HepG2 (cell line): ENCODE measurements around the gene VTN. TPM values are rescaled to one million over a fixed set of nuclear protein-coding genes. Genes with fewer than 3 reads are reported as not detected.

Experiments
- ATAC-seq: fragments of 200-7000 bp; cut with Tn5 transposase; 3 replicates; pipeline ENCODE4 v1.9.1; 2020; ENCODE audit warnings: mild to moderate bottlenecking, moderate library complexity
- BruUV-seq: library from RNA; stranded (reverse); fragments of 400-500 nt; replicated peaks from 2 replicates; lab custom pipeline; 2021; lab: Mats Ljungman, UMichigan
- CTCF ChIA-PET: fragments of 300-600 bp; formaldehyde crosslinking; extraction: SDS; loops from one replicate; lab custom pipeline; 2021; ENCODE audit warnings: low total read pairs, inconsistent platforms, low intra/inter-chr PET ratio; lab: Yijun Ruan, JAX
- POLR2A ChIA-PET: fragments of 350-600 bp; sonication (Branson Sonifier 250); formaldehyde crosslinking; loops from one replicate; lab custom pipeline; 2020; ENCODE audit warnings: antibody characterized with exemption, inconsistent platforms; lab: Yijun Ruan, JAX
- DNase-seq: peaks from one replicate; pipeline ENCODE4 v3.0.0-alpha.2; 2015; ENCODE audit warnings: low spot score
- FAIRE-seq: peaks from 3 replicates; lab custom pipeline; 2011; peaks lifted over from hg19 to GRCh38; lab: Jason Lieb, UNC
- H2AFZ ChIP-seq: one replicate; pipeline ENCODE4 v1.6.1; 2011; ENCODE audit warnings: low read length, inconsistent platforms
- H3K27ac ChIP-seq: fragments of 300-600 bp; 3 replicates; pipeline ENCODE4 v1.8.0; 2011; ENCODE audit warnings: mixed run types, mild to moderate bottlenecking, mixed read lengths, low read length, inconsistent platforms; ENCODE audit not compliant: insufficient read depth; ENCODE audit errors: extremely low read length
- H3K27me3 ChIP-seq, 2 experiments: fragments of 200-600 bp in 1 of 2; 2 replicates in 1 of 2; 3 replicates in 1 of 2; pipeline versions ENCODE4 v1.6.0 to v1.8.0; 2011; ENCODE audit warnings: low read length in 2 of 2, mild to moderate bottlenecking in 2 of 2, moderate library complexity in 2 of 2, inconsistent platforms in 1 of 2; ENCODE audit not compliant: insufficient read depth in 2 of 2, control insufficient read depth in 1 of 2
- H3K36me3 ChIP-seq, 2 experiments: fragments of 200-600 bp in 1 of 2; replicated peaks in 1 of 2; 2 replicates in 1 of 2; 3 replicates in 1 of 2; pipeline versions ENCODE4 v1.5.1 to v1.8.0; 2011; ENCODE audit warnings: low read length in 2 of 2, inconsistent platforms in 1 of 2; ENCODE audit not compliant: insufficient read depth in 2 of 2, control insufficient read depth in 1 of 2
- H3K4me1 ChIP-seq: 2 replicates; pipeline ENCODE4 v1.5.1; 2012; ENCODE audit warnings: low read length, inconsistent platforms; ENCODE audit not compliant: insufficient read depth
- H3K4me2 ChIP-seq: 2 replicates; pipeline ENCODE4 v1.6.0; 2011; ENCODE audit warnings: low read depth, low read length, inconsistent platforms
- H3K4me3 ChIP-seq, 3 experiments: fragments of 200-600 bp in 1 of 3; sonication (generic), shearing (Covaris generic) in 1 of 3; replicated peaks in 1 of 3; 2 replicates each; pipeline ENCODE4 v1.5.1; 2011 to 2016; ENCODE audit warnings: low read length in 3 of 3, inconsistent platforms in 2 of 3, low read depth in 2 of 3, mild to moderate bottlenecking in 2 of 3, control low read depth in 1 of 3, mixed read lengths in 1 of 3; ENCODE audit not compliant: insufficient read depth in 1 of 3
- H3K79me2 ChIP-seq: one replicate; pipeline ENCODE4 v1.6.1; 2011; ENCODE audit warnings: low read length, inconsistent platforms; ENCODE audit not compliant: insufficient read depth
- H3K9ac ChIP-seq: 2 replicates; pipeline ENCODE4 v1.6.0; 2011; ENCODE audit warnings: mild to moderate bottlenecking, low read depth, low read length, inconsistent platforms; ENCODE audit not compliant: insufficient read depth
- H3K9me3 ChIP-seq: 2 replicates; pipeline ENCODE4 v1.5.1; 2012; ENCODE audit warnings: mild to moderate bottlenecking, low read length
- H4K20me1 ChIP-seq: 2 replicates; pipeline ENCODE4 v1.6.0; 2011; ENCODE audit warnings: inconsistent platforms, mild to moderate bottlenecking, low read length, moderate library complexity; ENCODE audit not compliant: insufficient read depth
- AHR ChIP-seq: IDR thresholded peaks from 2 replicates; pipeline ENCODE4 v1.6.1; 2018; ENCODE audit warnings: missing genetic modification reagents, missing compliant biosample characterization
- FOXA1 ChIP-seq, 2 experiments: fragments of 450-650 bp in 1 of 2; sonication (generic) in 1 of 2; formaldehyde crosslinking in 1 of 2; IDR thresholded peaks; 2 replicates each; pipeline versions ENCODE4 v1.4.0 to v1.6.1; 2016 to 2020; ENCODE audit warnings: missing genetic modification reagents in 1 of 2
- MED13 ChIP-seq: sonication (generic); formaldehyde crosslinking; IDR thresholded peaks from 2 replicates; pipeline ENCODE4 v1.5.0; 2020; ENCODE audit warnings: missing genetic modification reagents
- NFIB ChIP-seq: sonication (generic); formaldehyde crosslinking; IDR thresholded peaks from 2 replicates; pipeline ENCODE4 v1.9.0; 2021; ENCODE audit warnings: missing genetic modification reagents, mild to moderate bottlenecking, borderline replicate concordance
- PAWR ChIP-seq: sonication (generic); formaldehyde crosslinking; IDR thresholded peaks from 2 replicates; pipeline ENCODE4 v1.4.0; 2020; ENCODE audit warnings: missing genetic modification reagents, mild to moderate bottlenecking, borderline replicate concordance
- PHF5A ChIP-seq: IDR thresholded peaks from one replicate; pipeline ENCODE4 v1.6.1; 2018; ENCODE audit warnings: low read depth, missing genetic modification reagents; ENCODE audit not compliant: unreplicated experiment
- RXRB ChIP-seq: IDR thresholded peaks from 2 replicates; pipeline ENCODE4 v1.6.1; 2016; ENCODE audit warnings: borderline replicate concordance, missing genetic modification reagents, missing compliant biosample characterization
- STAT5B ChIP-seq: sonication (generic); formaldehyde crosslinking; IDR thresholded peaks from 2 replicates; pipeline ENCODE4 v1.4.0; 2020; ENCODE audit warnings: missing genetic modification reagents
- ZBTB42 ChIP-seq: sonication (generic); formaldehyde crosslinking; IDR thresholded peaks from 2 replicates; pipeline ENCODE4 v1.5.0; 2020; ENCODE audit warnings: mild to moderate bottlenecking, missing genetic modification reagents
- ZFP36L1 ChIP-seq: sonication (generic); formaldehyde crosslinking; IDR thresholded peaks from 2 replicates; pipeline ENCODE4 v1.8.0; 2022; ENCODE audit warnings: mild to moderate bottlenecking, missing genetic modification reagents, moderate library complexity
- ZNF652 ChIP-seq: IDR thresholded peaks from 2 replicates; pipeline ENCODE4 v1.6.1; 2016; ENCODE audit warnings: low read depth, borderline replicate concordance
- ZNF780A ChIP-seq: sonication (generic); formaldehyde crosslinking; IDR thresholded peaks from 2 replicates; pipeline ENCODE4 v1.8.0; 2022; ENCODE audit warnings: mild to moderate bottlenecking, missing genetic modification reagents, moderate library complexity
- ZNF850 ChIP-seq: sonication (generic); formaldehyde crosslinking; conservative IDR thresholded peaks from 2 replicates; pipeline ENCODE4 v1.9.0; 2021; ENCODE audit warnings: mild to moderate bottlenecking, missing genetic modification reagents
- WGBS: methylation state at CpG from one replicate; pipeline ENCODE4 v1.1.6; 2017; ENCODE audit warnings: low lambda C conversion rate; 5-methylcytosine and 5-hydroxymethylcytosine counted together
- in situ Hi-C: cut with HindIII; loops from 2 replicates; pipeline ENCODE4 v1.10.0; 2017; ENCODE audit warnings: low pct_unique_long_range_greater_than_20kb; ENCODE audit not compliant: extremely low pct_ligation_motif_present
- intact Hi-C: fragments of 100-400 bp; cut with micrococcal nuclease; formaldehyde crosslinking; loops from one replicate; pipeline ENCODE4 v1.10.0; 2022; ENCODE audit not compliant: unreplicated experiment
- polyA plus RNA-seq, 8 experiments: library from polyadenylated mRNA; depleted of rRNA in 3 of 8; stranded (reverse) in 7 of 8; unstranded in 1 of 8; fragments of >200 nt; fragmentation: Illumina TruSeq in 4 of 8; extraction: Trizol in 4 of 8; gene quantifications; 2 replicates each; pipeline versions ENCODE4 v1.2.1 to v1.2.3, GENCODE V29; 2011 to 2016; ENCODE audit warnings: low read depth in 4 of 8, missing spikeins in 1 of 8, mixed read lengths in 1 of 8; ENCODE audit not compliant: insufficient read depth in 1 of 8
- total RNA-seq, 5 experiments: library from RNA; depleted of rRNA; stranded (reverse); fragments of >200 nt; fragmentation: Illumina TruSeq; extraction: Trizol; gene quantifications; 2 replicates each; pipeline ENCODE4 v1.2.3, GENCODE V29; 2016; ENCODE audit warnings: low read depth in 1 of 5
- TF ChIP-seq, protein P1 (sequence below): sonication (generic); formaldehyde crosslinking; IDR thresholded peaks from 2 replicates; pipeline ENCODE4 v1.4.0; 2020; ENCODE audit warnings: missing genetic modification reagents
- TF ChIP-seq, protein P2 (sequence below): sonication (generic); formaldehyde crosslinking; IDR thresholded peaks from 2 replicates; pipeline ENCODE4 v1.5.0; 2020; ENCODE audit warnings: missing genetic modification reagents
- TF ChIP-seq, protein P3 (sequence below): sonication (generic); formaldehyde crosslinking; IDR thresholded peaks from 2 replicates; pipeline ENCODE4 v1.4.0; 2020; ENCODE audit warnings: low read depth, mild to moderate bottlenecking, missing genetic modification reagents

The VTN gene
- total and polyA plus RNA-seq, 2 of the 13 experiments (the other 11 are each of a cell fraction or from before 2014, with no cell fraction given), result 108 to 131 TPM

DNA sequence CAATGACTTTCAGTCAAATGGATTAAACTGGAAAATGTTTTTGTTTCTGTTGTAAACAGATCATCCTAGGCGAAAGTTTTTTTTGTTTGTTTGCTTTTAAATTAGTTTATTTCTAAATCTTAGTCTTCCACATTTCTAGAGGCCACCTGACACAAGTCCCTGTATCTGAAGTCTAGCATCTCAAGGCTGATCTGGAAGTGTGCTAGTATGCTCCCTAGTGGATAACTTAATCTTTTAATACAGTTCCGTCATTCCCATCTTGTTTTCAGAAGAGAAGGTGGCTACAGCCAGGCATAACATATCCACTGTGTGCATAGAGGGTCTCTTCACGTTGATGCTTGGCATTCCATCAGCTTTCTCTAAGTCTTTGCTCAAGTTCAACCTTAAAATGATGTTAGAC lies 42.4 kb downstream of the VTN start:
- Histone ChIP-seq H3K27me3 (no peaks in the 10 kb centered on the region), H3K9me3 (no peaks in the 10 kb centered on the region), H3K4me1 (peaks cover 59% of the 10 kb centered on the region), H2AFZ (no peak overlapping the region), H3K4me2 (no peak overlapping the region), H3K9ac (no peak overlapping the region), H3K4me3 (no peak overlapping the region), H3K27ac (peak overlapping the region; percentile 6), H4K20me1 (no peaks in the 10 kb centered on the region), H3K79me2 (peaks cover 43% of the 10 kb centered on the region), H3K36me3 (peaks cover 17 to 54% of the 10 kb centered on the region in 2 experiments)
- in situ Hi-C loops, result no loop called here
- intact Hi-C loops, result no loop called here
- 81% methylated on average over 3 of the region's 3 CpGs for WGBS
- CTCF ChIA-PET, result no interaction called here
- POLR2A ChIA-PET, result no interaction called here
- TF ChIP-seq RXRB (CRISPR knock-in tag), result no peak
- no peak for TF ChIP-seq FOXA1 (IDR thresholded peaks at IDR 0.05)
- no peak for TF ChIP-seq FOXA1 (CRISPR knock-in tag; IDR thresholded peaks at IDR 0.05)
- no peak for TF ChIP-seq ZNF850
- TF ChIP-seq NFIB, result no peak
- no peak for TF ChIP-seq ZNF652 (CRISPR knock-in tag)
- no TSS peak for BruUV-seq
- ATAC-seq (no peak), FAIRE-seq (no peak), DNase-seq (no peak)

DNA sequence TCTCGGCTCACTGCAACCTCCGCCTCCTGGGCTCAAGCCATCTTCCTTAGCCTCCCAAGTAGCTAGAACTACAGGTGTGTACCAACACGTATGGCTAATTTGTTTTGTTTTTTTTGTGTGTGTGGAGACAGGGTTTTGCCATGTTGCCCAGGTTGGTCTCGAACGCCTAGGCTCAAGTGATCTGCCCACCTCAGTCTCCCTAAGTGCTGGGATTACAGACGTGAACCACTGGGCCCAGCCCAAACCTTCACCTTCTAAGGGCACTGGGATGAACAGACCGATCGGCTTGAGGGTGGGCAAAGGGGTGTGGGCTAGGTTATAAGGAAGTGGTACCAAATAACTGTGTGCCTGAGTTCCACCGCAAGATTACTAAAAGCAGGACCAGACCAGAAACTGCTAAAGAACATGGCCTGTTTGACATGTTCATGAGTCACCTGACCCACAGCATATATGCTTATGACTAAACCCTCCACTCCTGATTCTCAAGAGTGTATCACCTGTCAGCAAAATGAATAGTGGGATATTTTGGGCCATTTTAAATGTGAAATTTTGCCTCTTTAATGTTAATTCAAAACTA lies 43.0 kb downstream of the VTN start:
- WGBS, result 97% methylated on average over 9 of the region's 9 CpGs
- no TSS peak for BruUV-seq
- POLR2A ChIA-PET, result interaction anchor here (2.1 kb wide), 1 partner anchor 8 kb away, joined by 10 read pairs; the partner anchor contains the start of genes IFT20 and TNFAIP1
- no peak for TF ChIP-seq ZBTB42
- no peak for TF ChIP-seq ZNF780A (CRISPR knock-in tag)
- TF ChIP-seq, protein P1, sequence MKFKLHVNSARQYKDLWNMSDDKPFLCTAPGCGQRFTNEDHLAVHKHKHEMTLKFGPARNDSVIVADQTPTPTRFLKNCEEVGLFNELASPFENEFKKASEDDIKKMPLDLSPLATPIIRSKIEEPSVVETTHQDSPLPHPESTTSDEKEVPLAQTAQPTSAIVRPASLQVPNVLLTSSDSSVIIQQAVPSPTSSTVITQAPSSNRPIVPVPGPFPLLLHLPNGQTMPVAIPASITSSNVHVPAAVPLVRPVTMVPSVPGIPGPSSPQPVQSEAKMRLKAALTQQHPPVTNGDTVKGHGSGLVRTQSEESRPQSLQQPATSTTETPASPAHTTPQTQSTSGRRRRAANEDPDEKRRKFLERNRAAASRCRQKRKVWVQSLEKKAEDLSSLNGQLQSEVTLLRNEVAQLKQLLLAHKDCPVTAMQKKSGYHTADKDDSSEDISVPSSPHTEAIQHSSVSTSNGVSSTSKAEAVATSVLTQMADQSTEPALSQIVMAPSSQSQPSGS (CRISPR knock-in tag), result no peak
- TF ChIP-seq STAT5B (CRISPR knock-in tag), result no peak
- TF ChIP-seq, protein P2, sequence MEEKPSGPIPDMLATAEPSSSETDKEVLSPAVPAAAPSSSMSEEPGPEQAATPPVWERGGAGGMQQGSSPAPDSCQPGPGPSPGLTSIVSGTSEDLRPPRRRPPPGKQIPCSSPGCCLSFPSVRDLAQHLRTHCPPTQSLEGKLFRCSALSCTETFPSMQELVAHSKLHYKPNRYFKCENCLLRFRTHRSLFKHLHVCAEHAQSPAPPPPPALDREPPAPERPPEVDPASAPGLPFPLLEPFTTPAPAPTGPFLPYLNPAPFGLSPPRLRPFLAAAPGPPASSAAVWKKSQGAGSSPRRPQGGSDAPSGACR (CRISPR knock-in tag), result no peak
- TF ChIP-seq, protein P3, sequence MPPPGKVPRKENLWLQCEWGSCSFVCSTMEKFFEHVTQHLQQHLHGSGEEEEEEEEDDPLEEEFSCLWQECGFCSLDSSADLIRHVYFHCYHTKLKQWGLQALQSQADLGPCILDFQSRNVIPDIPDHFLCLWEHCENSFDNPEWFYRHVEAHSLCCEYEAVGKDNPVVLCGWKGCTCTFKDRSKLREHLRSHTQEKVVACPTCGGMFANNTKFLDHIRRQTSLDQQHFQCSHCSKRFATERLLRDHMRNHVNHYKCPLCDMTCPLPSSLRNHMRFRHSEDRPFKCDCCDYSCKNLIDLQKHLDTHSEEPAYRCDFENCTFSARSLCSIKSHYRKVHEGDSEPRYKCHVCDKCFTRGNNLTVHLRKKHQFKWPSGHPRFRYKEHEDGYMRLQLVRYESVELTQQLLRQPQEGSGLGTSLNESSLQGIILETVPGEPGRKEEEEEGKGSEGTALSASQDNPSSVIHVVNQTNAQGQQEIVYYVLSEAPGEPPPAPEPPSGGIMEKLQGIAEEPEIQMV, result no peak
- no peak for TF ChIP-seq PHF5A (CRISPR knock-in tag)
- TF ChIP-seq PAWR (CRISPR knock-in tag), result no peak
- TF ChIP-seq MED13 (CRISPR knock-in tag), result no peak
- no peak for TF ChIP-seq ZFP36L1
- TF ChIP-seq AHR (CRISPR knock-in tag), result no peak

More for the DNA sequence above, 43.0 kb downstream of the VTN start:
- no peak overlapping the region for H3K9ac ChIP-seq
- H4K20me1 ChIP-seq, result no peaks in the 10 kb centered on the region
- intact Hi-C loops (no loop called here), in situ Hi-C loops (no loop called here)
- no peaks in the 10 kb centered on the region for H3K9me3 ChIP-seq
- peaks cover 59% of the 10 kb centered on the region for H3K4me1 ChIP-seq
- no peak overlapping the region for H3K4me3 ChIP-seq
- H3K79me2 ChIP-seq, result peaks cover 46% of the 10 kb centered on the region
- ATAC-seq (no peak), FAIRE-seq (no peak), DNase-seq (no peak)
- H2AFZ ChIP-seq, result no peak overlapping the region
- H3K4me2 ChIP-seq, result no peak overlapping the region
- no peak overlapping the region for H3K27ac ChIP-seq
- no peaks in the 10 kb centered on the region for H3K27me3 ChIP-seq
- CTCF ChIA-PET, result no interaction called here
- H3K36me3 ChIP-seq, result peaks cover 17 to 52% of the 10 kb centered on the region in 2 experiments
